NCI-H2227 treated with DMSO at 0.1 percent for 48 hours (cell line): ENCODE measurements around the gene FABP6.
"Not testable (repeated sequence)": the region's sequence is repeated elsewhere in the genome, so short reads cannot be mapped to it uniquely, and the experiment has no call there.

Experiments used
- DNase-seq: peaks from one replicate; lab custom pipeline; 2025; lab: John Stamatoyannopoulos, UW

Gene FABP6

GRCh38 chr5:160221082-160221481 is 8.2 kb upstream of the FABP6 start:
- no peak for DNase-seq

- DNase-seq = no peak
These were observed 2.3 kb upstream of the FABP6 start for GRCh38 chr5:160227012-160227411.

GRCh38 chr5:160230686-160231527 is 1.6 kb downstream of the FABP6 start:
- no peak for DNase-seq

- DNase-seq = no peak
These were observed 2.6 kb downstream of the FABP6 start for GRCh38 chr5:160231783-160232342.

- no peak for DNase-seq
These were observed 3.9 kb downstream of the FABP6 start for GRCh38 chr5:160233215-160233614.

- DNase-seq = no peak
These were observed 6.4 kb downstream of the FABP6 start for GRCh38 chr5:160235731-160236130.

GRCh38 chr5:160237571-160238093 is 8.3 kb downstream of the FABP6 start:
- no peak for DNase-seq

GRCh38 chr5:160240350-160240749 is 11.0 kb downstream of the FABP6 start:
- no peak for DNase-seq

- DNase-seq = no peak
These were observed 12.8 kb downstream of the FABP6 start for GRCh38 chr5:160242145-160242544.

- no peak for DNase-seq
These were observed 16.3 kb downstream of the FABP6 start for GRCh38 chr5:160245506-160246086.

- DNase-seq = not testable (repeated sequence)
These were observed 20.3 kb downstream of the FABP6 start for GRCh38 chr5:160249570-160249969.

GRCh38 chr5:160250226-160250625 is 20.9 kb downstream of the FABP6 start:
- no peak for DNase-seq

- no peak for DNase-seq
These were observed 21.5 kb downstream of the FABP6 start for GRCh38 chr5:160250826-160251225.

GRCh38 chr5:160251406-160252155 is 22.3 kb downstream of the FABP6 start:
- no peak for DNase-seq

- no peak for DNase-seq
These were observed 23.6 kb downstream of the FABP6 start for GRCh38 chr5:160252916-160253315.

- no peak for DNase-seq
These were observed 24.1 kb downstream of the FABP6 start for GRCh38 chr5:160253441-160253840.

- no peak for DNase-seq
These were observed 25.4 kb downstream of the FABP6 start for GRCh38 chr5:160254706-160255105.

- DNase-seq = no peak
These were observed 30.0 kb downstream of the FABP6 start for GRCh38 chr5:160259341-160259740.

- DNase-seq = no peak
These were observed 30.9 kb downstream of the FABP6 start for GRCh38 chr5:160260006-160260775.

- no peak for DNase-seq
These were observed 31.8 kb downstream of the FABP6 start for GRCh38 chr5:160260881-160261815.
